Kidney epithelial cell (primary cell): ENCODE measurements around the gene AKNA. TPM values are rescaled to one million over a fixed set of nuclear protein-coding genes. Genes with fewer than 3 reads are reported as not detected.

ENCODE experiments used
- DNase-seq: peaks from one replicate; pipeline ENCODE4 v3.0.0-alpha.2; 2010; ENCODE audit warnings: low read depth
- H3K27me3 ChIP-seq: 2 replicates; pipeline ENCODE4 v1.6.0; 2011; ENCODE audit warnings: low read length; ENCODE audit not compliant: control insufficient read depth, insufficient read depth
- H3K36me3 ChIP-seq: 2 replicates; pipeline ENCODE4 v1.5.1; 2011; ENCODE audit warnings: low read length; ENCODE audit not compliant: control insufficient read depth, insufficient read depth
- H3K4me3 ChIP-seq: 2 replicates; pipeline ENCODE4 v1.5.1; 2011; ENCODE audit warnings: low read depth, mild to moderate bottlenecking, control low read depth, low read length
- total RNA-seq: library from RNA; depleted of rRNA; stranded (reverse); fragments of >200 nt; gene quantifications from 2 replicates; pipeline ENCODE4 v1.2.3, GENCODE V29; 2015
- TF ChIP-seq, protein P1 (sequence below): IDR thresholded peaks from 2 replicates; pipeline ENCODE4 v1.5.1; 2011; ENCODE audit warnings: mild to moderate bottlenecking, moderate library complexity, low read length, control low read depth, inconsistent platforms; ENCODE audit not compliant: insufficient read depth, poor library complexity, severe bottlenecking

AKNA gene
- total RNA-seq, 1 donor from 2014 or later: 34.6 TPM

DNA sequence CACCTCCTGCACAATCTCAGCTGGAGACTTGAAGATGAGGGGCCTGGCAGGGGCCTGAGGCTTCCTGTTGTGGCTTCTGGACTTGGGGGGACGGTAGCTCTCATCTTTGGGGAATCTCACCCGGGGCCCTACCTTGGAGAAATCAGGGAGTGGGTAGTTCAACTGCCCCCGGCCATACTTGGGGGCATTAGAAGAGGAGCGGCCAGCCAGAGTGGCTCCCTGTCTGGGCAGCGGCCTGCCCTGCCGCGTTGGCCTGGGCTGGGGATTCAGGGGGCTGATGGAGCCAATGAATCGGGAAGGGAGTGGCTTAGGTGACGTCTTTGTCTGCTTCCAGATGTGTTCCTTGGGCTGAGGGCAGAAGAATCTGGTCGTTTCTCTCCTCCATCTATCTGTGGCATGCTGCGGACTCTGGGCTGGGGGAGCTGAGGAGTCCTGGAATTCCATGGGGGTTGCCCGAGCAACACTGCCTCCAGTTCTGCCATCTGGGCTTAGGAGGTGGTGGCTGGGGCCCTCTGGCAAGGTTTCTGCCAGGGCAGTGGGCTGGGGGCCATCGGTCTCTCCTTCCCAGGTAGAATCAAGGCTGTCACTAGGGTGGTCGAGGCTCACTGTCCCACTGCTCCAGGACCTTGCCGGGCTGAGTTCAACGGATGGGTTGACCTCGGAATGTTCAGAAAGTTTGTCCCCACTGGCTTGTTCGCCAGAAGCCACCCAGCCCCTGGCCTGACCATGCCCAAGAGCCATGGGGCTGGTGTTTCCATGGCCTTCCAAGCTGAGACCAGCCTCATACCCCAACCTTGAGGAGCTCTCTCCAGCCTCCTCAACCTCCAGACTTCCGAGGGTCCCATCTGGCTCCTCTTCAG, 11.0 kb downstream of the AKNA start:
- H3K4me3 ChIP-seq: no peak overlapping the region
- TF ChIP-seq, protein P1, sequence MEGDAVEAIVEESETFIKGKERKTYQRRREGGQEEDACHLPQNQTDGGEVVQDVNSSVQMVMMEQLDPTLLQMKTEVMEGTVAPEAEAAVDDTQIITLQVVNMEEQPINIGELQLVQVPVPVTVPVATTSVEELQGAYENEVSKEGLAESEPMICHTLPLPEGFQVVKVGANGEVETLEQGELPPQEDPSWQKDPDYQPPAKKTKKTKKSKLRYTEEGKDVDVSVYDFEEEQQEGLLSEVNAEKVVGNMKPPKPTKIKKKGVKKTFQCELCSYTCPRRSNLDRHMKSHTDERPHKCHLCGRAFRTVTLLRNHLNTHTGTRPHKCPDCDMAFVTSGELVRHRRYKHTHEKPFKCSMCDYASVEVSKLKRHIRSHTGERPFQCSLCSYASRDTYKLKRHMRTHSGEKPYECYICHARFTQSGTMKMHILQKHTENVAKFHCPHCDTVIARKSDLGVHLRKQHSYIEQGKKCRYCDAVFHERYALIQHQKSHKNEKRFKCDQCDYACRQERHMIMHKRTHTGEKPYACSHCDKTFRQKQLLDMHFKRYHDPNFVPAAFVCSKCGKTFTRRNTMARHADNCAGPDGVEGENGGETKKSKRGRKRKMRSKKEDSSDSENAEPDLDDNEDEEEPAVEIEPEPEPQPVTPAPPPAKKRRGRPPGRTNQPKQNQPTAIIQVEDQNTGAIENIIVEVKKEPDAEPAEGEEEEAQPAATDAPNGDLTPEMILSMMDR: no peak
- no peak for DNase-seq
- no peaks in the 10 kb centered on the region for H3K36me3 ChIP-seq
- no peaks in the 10 kb centered on the region for H3K27me3 ChIP-seq

DNA sequence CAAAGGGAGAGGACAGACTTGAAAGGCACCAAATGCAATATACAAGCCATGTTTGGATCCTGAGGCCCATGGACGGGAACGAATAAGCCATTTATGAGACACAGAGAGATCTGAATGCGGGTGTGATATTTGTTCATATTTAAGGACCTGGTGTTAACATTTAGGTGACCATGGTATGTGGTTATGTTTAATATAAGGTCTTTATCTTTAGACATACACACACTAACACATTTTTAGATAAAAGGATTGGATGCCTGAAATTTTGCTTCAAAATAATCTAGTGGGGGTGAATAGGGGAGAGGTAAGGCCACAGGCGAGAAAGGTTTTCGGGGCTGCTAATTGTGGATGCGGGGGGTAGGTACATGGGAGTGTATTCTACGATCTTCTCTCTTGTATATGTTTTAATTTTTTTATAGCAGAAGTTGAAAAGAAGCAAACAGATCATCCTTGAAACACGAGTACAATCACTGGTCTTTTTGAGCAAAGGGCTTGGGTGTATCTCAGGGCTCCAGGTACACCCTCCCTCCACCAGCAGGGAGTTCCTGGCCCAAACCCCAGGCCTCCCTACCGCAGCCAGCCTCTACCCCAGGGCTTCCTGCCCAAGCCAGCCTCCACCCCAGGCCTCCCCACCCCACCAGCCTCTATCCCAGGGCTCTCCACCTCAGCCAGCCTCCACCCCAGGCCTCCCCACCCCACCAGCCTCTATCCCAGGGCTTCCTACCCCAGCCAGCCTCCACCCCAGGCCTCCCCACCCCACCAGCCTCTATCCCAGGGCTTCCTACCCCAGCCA, 12.2 kb downstream of the AKNA start:
- no peaks in the 10 kb centered on the region for H3K36me3 ChIP-seq
- H3K4me3 ChIP-seq: no peak overlapping the region
- TF ChIP-seq, protein P1: no peak
- no peaks in the 10 kb centered on the region for H3K27me3 ChIP-seq
- no peak for DNase-seq

DNA sequence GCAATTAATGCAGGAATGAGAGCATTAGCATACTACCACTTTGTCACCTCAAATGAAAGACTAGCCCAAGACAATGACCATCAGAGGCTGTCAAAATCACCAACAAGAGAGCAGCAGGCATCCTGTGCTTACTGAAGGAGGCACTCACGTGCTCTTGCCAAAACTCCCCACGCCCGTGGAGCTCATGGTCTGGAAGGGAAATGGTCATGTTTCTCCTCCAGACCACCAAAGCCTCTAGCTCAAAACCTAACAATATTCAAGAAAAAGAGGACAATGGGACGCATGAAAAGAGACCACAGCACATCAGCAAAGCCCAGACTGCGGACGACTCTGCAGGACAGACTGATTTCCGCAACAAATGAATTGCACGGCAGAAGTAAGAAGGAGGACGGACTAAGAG, 12.8 kb downstream of the AKNA start:
- no peaks in the 10 kb centered on the region for H3K36me3 ChIP-seq
- TF ChIP-seq, protein P1: no peak
- DNase-seq: no peak

DNA sequence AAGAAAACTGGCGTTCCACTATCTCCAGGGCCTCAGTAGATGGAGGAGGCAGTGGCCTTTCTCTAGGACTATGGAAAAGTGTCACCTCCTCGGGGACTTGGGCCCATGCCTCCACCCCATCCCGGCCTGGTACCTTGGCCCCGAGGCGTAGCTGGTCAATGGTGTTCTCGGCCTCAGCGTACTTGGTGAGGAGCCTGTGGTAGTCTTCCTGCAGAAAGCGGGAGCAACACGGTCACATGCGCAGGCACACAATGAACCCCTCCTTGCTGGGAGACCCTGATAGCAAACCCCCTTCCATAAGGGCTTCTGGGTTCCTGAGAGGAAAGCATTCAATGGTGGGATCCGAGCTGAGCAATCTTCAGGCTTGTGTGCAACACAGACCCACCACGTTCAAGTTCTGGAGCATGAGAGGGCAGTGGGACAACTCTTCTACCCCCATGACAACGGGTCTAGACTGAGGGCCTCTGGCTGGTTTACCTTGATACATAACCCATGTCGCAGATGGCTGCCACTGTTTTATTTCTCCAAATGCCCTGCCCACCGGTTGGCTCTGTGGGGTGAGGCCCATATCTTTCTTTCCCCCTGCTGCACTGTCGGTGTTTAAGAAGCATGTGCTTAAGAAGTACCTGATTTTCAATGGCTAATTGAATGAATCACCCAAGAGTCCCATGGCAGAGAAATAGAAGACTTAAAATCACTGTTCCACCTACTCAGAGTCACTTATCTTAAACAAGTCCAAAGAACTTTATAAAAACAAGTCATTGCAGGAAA, 13.6 kb downstream of the AKNA start:
- Histone ChIP-seq H3K36me3 (no peaks in the 10 kb centered on the region), H3K4me3 (no peak overlapping the region), H3K27me3 (no peaks in the 10 kb centered on the region)
- TF ChIP-seq, protein P1: no peak
- no peak for DNase-seq

More for the DNA sequence above, 12.8 kb downstream of the AKNA start:
- Histone ChIP-seq H3K27me3 (no peaks in the 10 kb centered on the region), H3K4me3 (no peak overlapping the region)

DNA sequence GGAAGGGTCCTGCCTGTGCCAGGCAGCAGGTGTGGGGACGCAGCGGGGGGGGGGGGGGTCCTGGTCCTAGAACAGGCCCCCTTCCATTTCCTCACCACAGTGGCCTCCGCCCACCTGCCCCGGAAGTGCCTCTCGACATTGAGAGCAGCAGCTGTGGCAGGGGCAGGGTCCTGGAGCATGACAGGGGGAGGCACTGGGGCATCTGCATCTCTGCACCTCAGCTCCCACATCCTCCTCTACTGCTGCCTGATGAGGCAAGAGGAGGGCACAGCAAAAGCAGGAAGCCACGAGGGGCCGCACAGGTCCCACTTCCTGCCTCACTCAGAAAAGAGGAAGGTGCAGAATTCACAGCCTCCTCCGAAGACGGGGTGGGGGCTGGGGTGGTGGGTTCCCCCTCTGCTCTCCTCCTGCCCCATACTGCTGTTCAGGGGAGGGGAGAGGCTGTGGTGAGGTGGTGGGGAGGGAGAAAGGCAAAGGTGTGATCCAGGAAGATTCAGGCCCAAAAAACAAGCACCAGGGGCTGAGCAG, 14.8 kb downstream of the AKNA start:
- no peak for DNase-seq
- Histone ChIP-seq H3K4me3 (no peak overlapping the region), H3K27me3 (no peaks in the 10 kb centered on the region), H3K36me3 (peaks cover 2% of the 10 kb centered on the region)
- TF ChIP-seq, protein P1: no peak
